GM08714 (cell line): ENCODE results near the gene ADGRA3.

Experiments used
- H3K4me3 ChIP-seq: fragments of 200-500 bp; sonication (Bioruptor generic); 2 replicates; pipeline ENCODE4 v1.5.1; 2014; ENCODE audit warnings: mild to moderate bottlenecking, low read length, inconsistent platforms
- ZNF274 ChIP-seq: IDR thresholded peaks from 2 replicates; pipeline ENCODE4 v1.6.1; 2012; ENCODE audit warnings: mild to moderate bottlenecking, low read depth, low read length

Gene ADGRA3

DNA sequence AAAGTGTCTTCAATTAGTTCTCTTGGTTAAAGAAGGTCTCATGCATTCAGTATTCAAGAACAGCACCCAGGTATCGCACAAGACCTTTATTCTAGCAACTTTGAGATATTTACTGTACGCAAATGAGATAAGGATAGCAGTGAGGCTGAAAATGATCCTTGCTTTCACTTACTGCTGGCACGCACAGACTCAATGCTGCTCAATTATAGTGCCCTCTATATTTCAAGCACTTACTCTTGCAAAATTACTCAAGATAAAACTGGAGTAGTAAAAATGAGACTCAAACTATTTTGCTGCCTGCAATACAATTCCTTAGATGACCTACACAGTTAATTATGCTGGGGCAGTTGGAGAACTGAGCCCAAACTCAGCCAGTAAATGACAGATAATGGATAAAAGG is 60.9 kb downstream of the ADGRA3 start:
- TF ChIP-seq ZNF274 = no peak
- H3K4me3 ChIP-seq = no peak overlapping the region

- TF ChIP-seq ZNF274 = no peak
- H3K4me3 ChIP-seq = no peak overlapping the region
Observed at GRCh38 chr4:22454216-22454838, 61.5 kb downstream of the ADGRA3 start.

- no peak for TF ChIP-seq ZNF274
- no peak overlapping the region for H3K4me3 ChIP-seq
Observed at GRCh38 chr4:22444813-22445212, 71.1 kb downstream of the ADGRA3 start.

DNA sequence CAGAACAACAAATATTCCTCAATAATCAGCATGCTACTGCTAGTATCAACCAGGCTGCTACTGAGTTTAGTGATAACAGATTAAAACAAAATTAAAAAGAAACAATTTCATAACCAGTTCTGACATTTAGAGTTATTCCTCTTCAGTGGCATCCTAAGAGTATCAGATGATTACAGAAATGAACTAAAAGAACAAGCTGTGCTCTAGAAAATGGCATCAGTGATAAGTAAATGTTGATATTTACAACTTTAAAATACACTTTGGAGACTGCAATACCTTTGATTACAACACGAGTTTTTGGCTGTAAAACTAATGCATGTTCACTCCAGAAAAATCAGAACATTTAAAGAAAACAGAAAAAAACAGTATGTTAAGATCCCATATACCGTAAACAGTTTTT is 72.9 kb downstream of the ADGRA3 start:
- no peak for TF ChIP-seq ZNF274
- H3K4me3 ChIP-seq = no peak overlapping the region

DNA sequence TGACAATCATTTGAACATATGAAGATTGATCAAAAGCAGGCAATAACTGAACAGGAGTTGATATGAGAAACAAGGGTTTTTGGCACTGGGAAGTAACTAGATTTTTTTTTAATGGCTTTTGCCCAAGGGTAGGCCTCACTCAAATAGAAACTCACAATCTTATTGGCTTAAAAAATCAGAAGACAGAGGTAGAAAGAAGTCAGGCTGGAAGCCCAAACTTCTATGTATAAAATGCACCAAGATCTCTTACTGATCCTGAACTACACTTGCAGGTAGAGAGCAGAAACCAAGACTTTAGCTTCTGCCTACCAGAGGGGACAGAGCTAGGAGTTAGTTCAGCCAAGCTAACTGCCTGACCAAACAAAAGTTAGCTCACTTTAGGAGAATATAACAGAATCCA is 74.9 kb downstream of the ADGRA3 start:
- H3K4me3 ChIP-seq = no peak overlapping the region
- TF ChIP-seq ZNF274 = no peak

- no peak for TF ChIP-seq ZNF274
- no peak overlapping the region for H3K4me3 ChIP-seq
Observed at GRCh38 chr4:22439947-22440346, 75.9 kb downstream of the ADGRA3 start.

DNA sequence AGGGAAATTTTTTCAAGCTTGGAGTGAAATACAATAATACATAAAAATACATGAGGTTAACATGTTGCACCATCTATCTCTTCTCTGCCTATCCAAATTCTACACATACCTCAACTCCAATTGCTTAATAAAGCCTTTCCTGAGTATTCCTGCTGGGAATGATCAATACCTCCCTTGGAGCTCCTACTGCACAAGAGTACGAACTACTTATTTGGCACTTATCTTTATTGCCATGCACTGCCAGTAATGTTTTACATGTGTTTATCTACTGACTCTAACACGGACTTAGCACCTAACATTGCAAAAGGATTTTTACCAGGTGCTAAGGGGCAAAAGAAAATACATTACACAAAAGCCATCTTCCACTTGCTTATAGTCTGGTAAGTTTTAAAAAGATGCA is 80.2 kb downstream of the ADGRA3 start:
- H3K4me3 ChIP-seq = no peak overlapping the region
- no peak for TF ChIP-seq ZNF274

DNA sequence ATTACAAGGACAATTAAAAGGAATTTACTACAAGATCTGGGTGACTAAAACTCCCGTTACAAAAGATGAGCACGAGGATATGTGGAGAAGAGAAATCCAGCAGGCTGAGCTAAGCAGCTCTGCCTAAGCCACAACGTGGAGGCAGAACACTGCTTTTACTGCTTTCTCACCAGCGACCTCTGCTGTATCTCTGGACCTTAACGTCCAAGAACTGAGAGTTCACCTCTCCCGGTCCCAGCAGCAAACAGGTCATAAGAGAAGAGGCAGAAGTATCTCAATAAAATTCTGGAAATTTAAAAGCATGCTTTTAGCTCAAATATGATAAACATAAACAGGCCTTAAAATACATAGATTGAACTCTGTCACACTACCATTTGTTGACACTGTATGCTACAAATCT is 81.0 kb downstream of the ADGRA3 start:
- no peak overlapping the region for H3K4me3 ChIP-seq

DNA sequence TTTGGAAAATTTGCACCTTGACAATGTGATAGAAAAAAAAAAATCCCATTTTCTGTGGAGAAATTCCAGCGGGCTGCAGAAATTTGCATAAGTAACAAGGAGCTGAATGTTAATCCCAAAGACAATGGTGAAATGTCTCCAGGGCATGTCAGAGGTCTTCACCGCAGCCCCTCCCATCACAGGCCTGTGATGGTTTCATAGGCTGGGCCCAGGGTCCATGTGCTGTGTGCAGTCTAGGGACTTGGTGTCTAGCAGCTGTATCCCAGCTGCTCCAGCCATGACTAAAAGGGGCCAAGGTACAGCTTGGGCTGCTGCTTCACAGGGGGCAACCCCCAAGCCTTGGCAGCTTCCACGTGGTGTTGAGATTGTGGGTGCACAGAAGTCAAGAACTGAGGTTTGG is 85.2 kb downstream of the ADGRA3 start:
- TF ChIP-seq ZNF274 = no peak
- H3K4me3 ChIP-seq = no peak overlapping the region

More for the DNA sequence above, 81.0 kb downstream of the ADGRA3 start:
- TF ChIP-seq ZNF274 = no peak

DNA sequence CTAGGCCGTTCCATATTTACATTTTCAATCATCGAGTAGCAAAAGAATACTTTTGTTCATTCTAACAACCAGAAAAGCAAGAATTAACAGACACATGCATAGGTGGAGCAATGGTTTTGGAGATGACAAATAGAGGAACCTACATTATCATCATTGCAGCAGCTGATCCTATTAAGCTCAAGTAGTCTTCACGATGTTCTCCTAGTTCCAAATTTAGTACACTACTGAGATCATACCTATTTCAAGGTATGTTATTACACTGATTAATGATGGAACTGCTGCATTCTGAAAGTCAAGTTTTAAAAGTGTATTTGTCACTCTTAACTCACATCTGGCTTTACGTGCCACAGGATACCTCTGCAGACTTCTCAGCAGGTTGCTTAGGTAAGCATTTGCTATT is 87.4 kb downstream of the ADGRA3 start:
- TF ChIP-seq ZNF274 = no peak
- no peak overlapping the region for H3K4me3 ChIP-seq

GRCh38 chr4:22427675-22428074 is 88.2 kb downstream of the ADGRA3 start:
- no peak overlapping the region for H3K4me3 ChIP-seq
- no peak for TF ChIP-seq ZNF274

DNA sequence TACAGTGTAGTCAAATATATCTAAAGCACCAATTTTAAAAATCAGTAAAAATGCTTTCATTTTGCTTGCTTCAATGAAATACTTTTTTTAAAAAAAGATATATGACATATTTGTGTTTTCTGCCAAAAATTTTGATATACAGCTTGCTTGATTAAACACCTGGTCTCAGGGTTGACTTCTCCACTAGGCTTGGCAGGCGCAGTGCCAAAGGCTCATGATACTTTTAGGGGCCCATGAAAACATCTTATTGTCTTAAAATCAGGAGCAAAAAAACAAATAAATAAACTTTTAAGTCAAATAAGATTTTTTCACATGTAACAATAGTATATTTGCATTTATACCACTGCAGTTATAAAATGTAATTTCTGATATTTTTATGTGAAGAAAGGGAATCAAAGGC is 95.6 kb downstream of the ADGRA3 start:
- no peak overlapping the region for H3K4me3 ChIP-seq
- TF ChIP-seq ZNF274 = no peak

- no peak overlapping the region for H3K4me3 ChIP-seq
- no peak for TF ChIP-seq ZNF274
Observed at GRCh38 chr4:22417408-22417807, 98.5 kb downstream of the ADGRA3 start.

DNA sequence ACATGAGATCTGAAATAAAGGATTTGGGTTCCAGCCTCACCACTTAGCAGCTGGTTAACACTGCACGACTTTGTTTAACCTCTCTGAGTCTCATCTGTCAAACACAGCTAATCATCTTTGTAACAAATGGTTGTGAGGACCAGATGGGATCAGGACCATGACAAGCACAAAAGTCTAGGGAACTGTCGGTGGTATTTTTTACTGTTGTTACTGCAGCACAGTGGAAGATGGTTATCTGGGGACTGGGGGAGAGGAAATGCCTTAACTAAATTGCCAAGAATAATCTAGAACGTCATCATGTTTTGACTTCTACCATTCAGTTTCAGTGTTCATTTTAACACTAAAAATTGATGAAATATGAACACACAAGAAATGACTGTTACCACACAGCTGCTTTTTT is 99.5 kb downstream of the ADGRA3 start:
- TF ChIP-seq ZNF274 = no peak
- no peak overlapping the region for H3K4me3 ChIP-seq

DNA sequence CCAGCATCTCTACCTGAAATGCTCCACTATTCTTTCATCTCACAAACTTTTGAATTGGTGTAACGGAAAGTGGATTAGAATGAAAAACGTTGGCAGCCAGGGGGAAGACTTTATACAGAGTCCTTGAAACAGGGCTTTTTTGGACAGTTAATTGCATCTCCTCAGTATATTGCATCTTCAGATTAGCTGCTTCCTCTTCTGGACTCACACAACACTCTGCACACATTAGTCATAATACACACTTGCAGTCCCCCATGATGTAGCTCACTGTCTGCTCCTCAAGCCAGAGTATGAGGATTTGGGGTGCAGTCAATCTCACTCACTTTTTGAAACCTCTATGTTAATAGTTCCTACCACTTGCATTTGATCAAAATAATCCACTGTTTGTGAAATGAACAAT is 101.0 kb downstream of the ADGRA3 start:
- H3K4me3 ChIP-seq = no peak overlapping the region
- TF ChIP-seq ZNF274 = no peak

- no peak overlapping the region for H3K4me3 ChIP-seq
- no peak for TF ChIP-seq ZNF274
Observed at GRCh38 chr4:22413471-22413870, 102.4 kb downstream of the ADGRA3 start.

- TF ChIP-seq ZNF274 = no peak
- no peak overlapping the region for H3K4me3 ChIP-seq
Observed at GRCh38 chr4:22412013-22412412, 103.9 kb downstream of the ADGRA3 start.
